ENCODE measurements around the gene PIEZO2.
"Not testable (repeated sequence)": the region's sequence is repeated elsewhere in the genome, so short reads cannot be mapped to it uniquely, and the experiment has no call there.

DNA sequence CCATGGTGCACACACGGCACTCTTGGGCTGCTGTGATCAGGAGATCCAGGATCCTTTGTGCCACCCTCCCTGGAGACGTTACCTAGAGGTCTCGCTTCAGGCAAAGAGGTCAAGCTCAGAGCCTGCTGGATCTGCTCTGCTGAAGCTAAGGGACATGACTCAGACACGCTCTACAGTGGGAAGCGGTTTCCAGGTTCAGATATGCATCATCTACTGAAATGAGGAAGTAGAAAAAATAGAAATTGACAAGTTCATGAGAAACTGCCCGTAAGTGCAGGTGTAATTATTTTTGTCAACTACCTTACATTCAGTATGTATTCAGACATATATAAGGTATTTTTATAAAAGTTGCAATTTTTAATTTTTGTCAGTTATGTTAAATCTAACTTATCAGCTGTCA is 520.3 kb downstream of the PIEZO2 start:
- TF ChIP-seq, protein P1, sequence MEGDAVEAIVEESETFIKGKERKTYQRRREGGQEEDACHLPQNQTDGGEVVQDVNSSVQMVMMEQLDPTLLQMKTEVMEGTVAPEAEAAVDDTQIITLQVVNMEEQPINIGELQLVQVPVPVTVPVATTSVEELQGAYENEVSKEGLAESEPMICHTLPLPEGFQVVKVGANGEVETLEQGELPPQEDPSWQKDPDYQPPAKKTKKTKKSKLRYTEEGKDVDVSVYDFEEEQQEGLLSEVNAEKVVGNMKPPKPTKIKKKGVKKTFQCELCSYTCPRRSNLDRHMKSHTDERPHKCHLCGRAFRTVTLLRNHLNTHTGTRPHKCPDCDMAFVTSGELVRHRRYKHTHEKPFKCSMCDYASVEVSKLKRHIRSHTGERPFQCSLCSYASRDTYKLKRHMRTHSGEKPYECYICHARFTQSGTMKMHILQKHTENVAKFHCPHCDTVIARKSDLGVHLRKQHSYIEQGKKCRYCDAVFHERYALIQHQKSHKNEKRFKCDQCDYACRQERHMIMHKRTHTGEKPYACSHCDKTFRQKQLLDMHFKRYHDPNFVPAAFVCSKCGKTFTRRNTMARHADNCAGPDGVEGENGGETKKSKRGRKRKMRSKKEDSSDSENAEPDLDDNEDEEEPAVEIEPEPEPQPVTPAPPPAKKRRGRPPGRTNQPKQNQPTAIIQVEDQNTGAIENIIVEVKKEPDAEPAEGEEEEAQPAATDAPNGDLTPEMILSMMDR (IDR thresholded peaks at IDR 0.05; ENCODE audit: insufficient read depth, low read length, poor library complexity, severe bottlenecking) = not testable (repeated sequence)
- TF ChIP-seq EZH2phosphoT487 (conservative IDR thresholded peaks at IDR 0.05; ENCODE audit: low read length) = not testable (repeated sequence)

All from SU-DHL-6 (cell line).